Right ventricle myocardium superior (tissue), 1 donor: ENCODE measurements around the gene KRTAP21-1. TPM values are rescaled to one million over a fixed set of nuclear protein-coding genes. Genes with fewer than 3 reads are reported as not detected.

Source experiments
- total RNA-seq: library from RNA; stranded (reverse); fragmentation: NEBNext Ultra II Directional; extraction: Animal tissue kit (Norgen Biotek cat#: 25700); gene quantifications from one replicate; pipeline ENCODE4 v1.2.1, GENCODE V29; 2021
- donor health status: DM: no; HTN: yes; CAD: no; lungs with severe emphysema.

KRTAP21-1 gene
- total RNA-seq, 1 donor from 2014 or later, result not detected

Other genes starting within 250 kb of the KRTAP21-1 start
- gene KRTAP19-6, start 213.6 kb downstream of the KRTAP21-1 start, total RNA-seq, result not detected
- not detected for gene KRTAP19-7, start 194.1 kb downstream of the KRTAP21-1 start, total RNA-seq
- not detected for gene KRTAP22-2, start 165.0 kb downstream of the KRTAP21-1 start, total RNA-seq
- not detected for gene KRTAP6-3, start 163.0 kb downstream of the KRTAP21-1 start, total RNA-seq
- gene KRTAP6-2, start 156.5 kb downstream of the KRTAP21-1 start, total RNA-seq, result not detected
- gene KRTAP22-1, start 154.3 kb downstream of the KRTAP21-1 start, total RNA-seq, result not detected
- gene KRTAP6-1, start 141.5 kb downstream of the KRTAP21-1 start, total RNA-seq, result not detected
- gene KRTAP20-1, start 139.0 kb downstream of the KRTAP21-1 start, total RNA-seq, result not detected
- gene KRTAP20-4, start 134.8 kb downstream of the KRTAP21-1 start, total RNA-seq, result not detected
- not detected for gene KRTAP20-2, start 120.2 kb downstream of the KRTAP21-1 start, total RNA-seq
- not detected for gene KRTAP20-3, start 112.6 kb downstream of the KRTAP21-1 start, total RNA-seq
- gene KRTAP21-3, start 36.7 kb downstream of the KRTAP21-1 start, total RNA-seq, result not detected
- not detected for gene KRTAP21-2, start 8.2 kb downstream of the KRTAP21-1 start, total RNA-seq
- not detected for gene KRTAP8-1, start 57.8 kb upstream of the KRTAP21-1 start, total RNA-seq
- gene KRTAP7-1, start 74.3 kb upstream of the KRTAP21-1 start, total RNA-seq, result not detected
- gene KRTAP11-1, start 126.2 kb upstream of the KRTAP21-1 start, total RNA-seq, result not detected